Jurkat, Clone E6-1 (cell line): Measurements from ENCODE around the gene ABHD18. TPM values are rescaled to one million over a fixed set of nuclear protein-coding genes. Genes with fewer than 3 reads are reported as not detected.
"Not testable (repeated sequence)": the region's sequence is repeated elsewhere in the genome, so short reads cannot be mapped to it uniquely, and the experiment has no call there.

Experiments used
- DNase-seq: peaks from one replicate; pipeline ENCODE4 v3.0.0-alpha.2; 2011; ENCODE audit warnings: low read depth, low spot score
- H3K4me3 ChIP-seq: 2 replicates; pipeline ENCODE4 v1.5.1; 2011; ENCODE audit warnings: mild to moderate bottlenecking, low read length, control low read depth, moderate library complexity
- polyA plus RNA-seq: library from polyadenylated mRNA; unstranded; fragments of >200 nt; gene quantifications from one replicate; pipeline ENCODE4 v1.2.1, GENCODE V29; 2012; ENCODE audit warnings: missing spikeins; ENCODE audit not compliant: insufficient read length, insufficient read depth

Gene ABHD18
- 17.6 TPM for polyA plus RNA-seq

DNA sequence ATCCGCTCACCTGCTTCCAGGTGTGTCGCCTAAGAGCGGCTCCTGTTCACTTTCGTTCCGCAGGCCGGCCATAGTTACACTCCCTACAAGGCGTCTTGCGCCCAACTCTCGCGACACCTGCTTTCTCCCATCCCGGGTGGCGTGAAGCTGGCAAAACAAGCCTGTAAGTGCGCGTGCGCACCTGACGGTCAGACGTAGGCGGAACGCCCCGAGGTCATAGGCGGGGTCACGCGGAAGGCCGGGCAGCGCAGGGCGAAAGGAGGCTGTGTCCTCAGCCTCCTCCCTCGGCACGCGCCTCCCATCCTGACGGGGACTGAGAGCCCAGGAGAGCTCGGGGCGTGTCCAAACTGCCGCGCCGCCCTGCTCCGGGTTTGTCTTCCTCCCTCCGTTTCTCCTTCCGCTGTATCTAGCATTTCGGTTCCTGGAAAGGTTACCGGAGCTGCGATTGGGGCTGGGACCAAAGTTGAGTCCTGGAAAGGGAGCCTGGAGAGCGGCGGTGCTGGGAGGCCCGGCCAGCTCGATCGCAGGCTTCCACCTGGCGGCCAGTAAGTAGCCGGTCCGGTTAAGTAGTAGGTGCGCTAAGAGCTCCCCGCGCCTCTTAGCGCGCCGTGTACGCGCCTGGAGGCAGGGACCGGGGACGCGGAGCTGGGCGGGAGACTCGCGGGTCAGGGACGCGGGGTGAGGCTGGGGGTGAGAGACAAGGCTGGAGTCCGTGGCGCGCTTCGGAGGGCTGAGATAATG is at the start of gene ABHD18, which contains the start of gene MFSD8:
TSS of gene ABHD18 (plus strand) at position 345 of the 741 bp plus-strand sequence. CDS start 17,550 bp downstream, outside the sequence.
TSS of gene MFSD8 (minus strand) at position 112 of the 741 bp plus-strand sequence. CDS start at position 72, 40 bp downstream.
- DNase-seq = peak; percentile 98
- H3K4me3 ChIP-seq = peak within 1 kb of the TSS; percentile 94

DNA sequence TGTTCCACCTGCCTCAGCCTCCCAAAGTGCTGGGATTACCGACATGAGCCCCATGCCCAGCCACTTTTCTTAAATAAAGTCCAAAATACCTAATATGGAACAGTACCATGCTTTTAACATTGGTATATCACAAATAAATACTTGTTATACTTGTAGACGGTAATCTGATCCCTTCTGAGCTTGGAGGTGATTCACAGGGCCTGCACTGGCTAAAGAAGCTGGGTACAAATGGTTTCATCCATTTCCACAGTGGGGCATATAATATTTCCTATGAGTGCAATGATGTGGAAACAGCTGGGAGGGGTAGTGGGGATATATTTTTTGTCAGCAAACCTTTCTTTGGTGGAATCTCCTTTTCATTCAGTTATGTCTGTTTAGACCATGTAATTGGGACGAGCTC is 48.7 kb upstream of the ABHD18 start:
- no peak for DNase-seq
- H3K4me3 ChIP-seq = no peak overlapping the region

DNA sequence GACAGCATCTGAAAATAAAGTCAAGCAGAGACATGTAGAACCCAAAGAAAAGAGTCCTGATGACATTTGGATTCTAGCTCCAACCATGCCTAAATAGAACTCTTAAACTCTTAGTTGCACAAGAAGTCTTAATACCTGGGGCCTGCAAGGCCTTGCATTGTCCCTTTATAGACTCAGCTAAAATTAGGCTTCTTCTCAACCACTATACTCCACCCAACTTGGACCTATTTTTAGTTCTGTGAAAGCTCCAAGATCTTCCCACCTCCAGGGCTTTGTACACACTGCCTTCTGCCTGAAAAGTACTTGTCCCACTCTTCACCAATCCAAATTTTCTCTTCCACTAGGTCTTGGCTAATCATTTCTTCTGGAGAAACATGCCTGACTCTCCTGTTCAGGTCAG is 48.1 kb upstream of the ABHD18 start:
- DNase-seq = no peak
- H3K4me3 ChIP-seq = no peak overlapping the region

DNA sequence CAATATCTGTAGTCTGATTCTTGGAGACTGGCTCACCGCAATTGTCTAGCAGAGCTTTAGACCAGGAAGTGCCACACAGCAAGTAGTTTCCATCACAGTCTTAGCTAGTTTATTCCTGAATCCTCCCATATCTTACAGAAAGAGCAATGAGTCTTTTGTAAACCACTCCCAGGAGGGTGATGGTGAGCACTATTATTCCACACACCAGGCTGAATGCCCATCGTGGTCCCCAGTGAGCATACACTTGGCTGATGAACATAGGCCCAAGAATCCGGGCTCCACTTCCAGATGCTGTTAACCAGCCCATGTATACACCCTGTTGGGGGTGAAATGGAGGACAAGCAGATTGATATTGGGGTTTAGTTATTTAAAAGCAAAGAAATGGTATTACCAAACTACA is 44.7 kb upstream of the ABHD18 start:
- no peak overlapping the region for H3K4me3 ChIP-seq
- DNase-seq = no peak

- no peak for DNase-seq
- H3K4me3 ChIP-seq = no peak overlapping the region
Observed at GRCh38 chr4:127922226-127922625, 43.0 kb upstream of the ABHD18 start.

- DNase-seq, H3K4me3 ChIP-seq: not testable (repeated sequence)
Observed at GRCh38 chr4:127925720-127926119, 39.5 kb upstream of the ABHD18 start.

GRCh38 chr4:127930175-127930574 is 35.0 kb upstream of the ABHD18 start:
- no peak overlapping the region for H3K4me3 ChIP-seq
- DNase-seq = no peak

DNA sequence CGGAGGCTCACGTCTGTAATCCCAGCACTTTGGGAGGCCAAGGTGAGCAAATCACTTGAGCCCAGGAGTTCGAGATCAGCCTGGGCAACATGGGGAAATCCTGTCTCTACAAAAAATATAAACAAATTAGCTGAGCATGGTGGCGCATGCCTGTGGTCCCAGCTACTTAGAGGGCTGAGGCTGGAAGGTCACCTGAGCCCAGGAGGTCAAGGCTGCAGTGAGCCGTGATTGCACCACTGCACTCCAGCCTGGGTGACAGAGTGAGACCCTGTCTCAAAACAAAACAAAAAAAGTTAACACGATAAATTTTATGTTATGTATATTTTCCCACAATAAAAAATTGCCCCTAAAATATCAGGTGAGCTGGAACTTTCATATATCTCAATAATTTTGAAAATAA is 33.4 kb upstream of the ABHD18 start:
- not testable (repeated sequence) for DNase-seq, H3K4me3 ChIP-seq

- DNase-seq = no peak
Observed at GRCh38 chr4:127936974-127937373, 28.2 kb upstream of the ABHD18 start.

GRCh38 chr4:127957105-127957504 is 8.1 kb upstream of the ABHD18 start:
- no peak overlapping the region for H3K4me3 ChIP-seq
- DNase-seq = no peak

More at GRCh38 chr4:127936974-127937373, 28.2 kb upstream of the ABHD18 start:
- no peak overlapping the region for H3K4me3 ChIP-seq

- H3K4me3 ChIP-seq = no peak overlapping the region
- DNase-seq = no peak
Observed at GRCh38 chr4:127959794-127960193, 5.4 kb upstream of the ABHD18 start.

DNA sequence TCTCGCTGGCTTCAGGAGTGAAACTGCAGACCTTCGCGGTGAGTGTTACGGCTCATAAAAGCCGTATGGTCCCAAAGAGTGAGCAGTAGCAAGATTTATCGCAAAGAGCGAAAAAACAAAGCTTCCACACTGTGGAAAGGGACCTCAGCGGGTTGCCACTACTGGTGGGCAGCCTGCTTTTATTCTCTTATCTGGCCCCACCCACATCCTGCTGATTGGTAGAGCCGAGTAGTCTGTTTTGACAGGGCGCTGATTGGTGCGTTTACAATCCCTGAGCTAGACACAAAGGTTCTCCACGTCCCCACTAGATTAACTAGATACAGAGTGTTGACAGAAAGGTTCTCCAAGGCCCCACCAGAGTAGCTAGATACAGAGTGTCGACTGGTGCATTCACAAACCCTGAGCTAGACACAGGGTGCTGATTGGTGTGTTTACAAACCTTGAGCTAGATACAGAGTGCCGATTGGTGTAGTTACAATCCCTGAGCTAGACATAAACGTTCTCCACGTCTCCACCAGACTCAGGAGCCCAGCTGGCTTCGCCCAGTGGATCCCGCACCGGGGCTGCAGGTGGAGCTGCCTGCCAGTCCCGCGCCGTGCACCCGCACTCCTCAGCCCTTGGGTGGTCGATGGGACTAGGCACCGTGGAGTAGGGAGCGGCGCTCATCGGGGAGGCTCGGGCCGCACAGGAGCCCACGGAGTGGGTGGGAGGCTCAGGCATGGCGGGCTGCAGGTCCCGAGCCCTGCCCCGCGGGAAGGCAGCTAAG is 1.4 kb upstream of the ABHD18 start:
- H3K4me3 ChIP-seq = peak overlapping the region; percentile 94
- DNase-seq = not testable (repeated sequence)

DNA sequence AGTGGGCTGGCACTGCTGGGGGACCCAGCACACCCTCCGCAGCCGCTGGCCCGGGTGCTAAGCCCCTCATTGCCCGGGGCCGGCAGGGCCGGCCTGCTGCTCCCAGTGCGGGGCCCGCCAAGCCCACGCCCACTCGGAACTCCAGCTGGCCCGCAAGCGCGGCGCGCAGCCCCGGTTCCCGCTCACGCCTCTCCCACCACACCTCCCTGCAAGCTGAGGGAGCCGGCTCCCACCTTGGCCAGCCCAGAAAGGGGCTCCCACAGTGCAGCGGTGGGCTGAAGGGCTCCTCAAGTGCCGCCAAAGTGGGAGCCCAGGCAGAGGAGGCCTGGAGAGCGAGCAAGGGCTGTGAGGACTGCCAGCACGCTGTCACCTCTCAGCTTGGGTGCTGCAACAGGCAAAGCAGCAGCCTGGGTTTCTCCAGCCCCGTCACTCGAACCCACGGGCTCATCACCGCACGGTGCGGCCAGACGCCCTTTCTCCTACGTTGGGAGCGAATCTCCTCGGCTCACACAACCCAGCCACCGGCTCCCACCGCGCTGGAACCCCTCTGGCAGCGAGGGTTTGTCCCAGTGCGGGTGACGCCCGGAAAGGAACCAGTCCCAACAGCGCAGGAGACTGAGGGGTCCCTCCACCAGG is 662 bp upstream of the ABHD18 start:
- H3K4me3 ChIP-seq = peak overlapping the region; percentile 94
- DNase-seq = not testable (repeated sequence)

- peak; percentile 56 for DNase-seq
- peak overlapping the region; percentile 94 for H3K4me3 ChIP-seq
Observed at GRCh38 chr4:127965803-127966175, 583 bp downstream of the ABHD18 start.

DNA sequence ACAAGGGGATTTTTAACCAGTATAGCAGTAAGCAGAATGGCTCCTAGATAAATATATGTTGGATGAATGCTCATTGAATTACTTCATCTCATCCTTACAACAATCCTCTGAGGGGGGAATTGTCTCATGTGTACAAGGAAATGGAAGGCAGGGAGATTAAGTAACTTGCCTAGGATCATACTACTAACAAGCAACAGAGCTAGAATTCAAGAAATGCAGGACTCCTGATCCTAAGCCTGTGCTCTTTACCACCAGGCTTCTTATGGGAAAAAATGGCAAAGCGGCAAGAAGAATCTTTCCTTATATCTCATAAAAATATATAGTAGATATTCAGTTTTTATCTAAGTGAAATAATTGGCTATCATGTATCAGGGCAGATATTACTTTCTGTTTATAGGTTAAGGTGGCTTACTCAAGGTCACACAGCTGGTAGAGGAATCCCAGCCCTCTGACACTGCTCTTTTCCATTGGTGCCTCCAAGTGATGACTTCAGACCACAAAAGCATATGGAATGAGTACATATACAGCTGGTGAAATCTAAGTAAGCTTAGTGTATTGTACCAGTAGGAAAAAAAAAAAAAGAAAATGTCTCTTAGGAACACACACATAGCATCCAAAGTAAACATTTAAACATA is 2.1 kb downstream of the ABHD18 start:
- H3K4me3 ChIP-seq = no peak overlapping the region
- no peak for DNase-seq

GRCh38 chr4:127968586-127968985 is 3.4 kb downstream of the ABHD18 start:
- no peak for DNase-seq
- no peak overlapping the region for H3K4me3 ChIP-seq

GRCh38 chr4:127970925-127971324 is 5.7 kb downstream of the ABHD18 start:
- DNase-seq, H3K4me3 ChIP-seq: not testable (repeated sequence)

DNA sequence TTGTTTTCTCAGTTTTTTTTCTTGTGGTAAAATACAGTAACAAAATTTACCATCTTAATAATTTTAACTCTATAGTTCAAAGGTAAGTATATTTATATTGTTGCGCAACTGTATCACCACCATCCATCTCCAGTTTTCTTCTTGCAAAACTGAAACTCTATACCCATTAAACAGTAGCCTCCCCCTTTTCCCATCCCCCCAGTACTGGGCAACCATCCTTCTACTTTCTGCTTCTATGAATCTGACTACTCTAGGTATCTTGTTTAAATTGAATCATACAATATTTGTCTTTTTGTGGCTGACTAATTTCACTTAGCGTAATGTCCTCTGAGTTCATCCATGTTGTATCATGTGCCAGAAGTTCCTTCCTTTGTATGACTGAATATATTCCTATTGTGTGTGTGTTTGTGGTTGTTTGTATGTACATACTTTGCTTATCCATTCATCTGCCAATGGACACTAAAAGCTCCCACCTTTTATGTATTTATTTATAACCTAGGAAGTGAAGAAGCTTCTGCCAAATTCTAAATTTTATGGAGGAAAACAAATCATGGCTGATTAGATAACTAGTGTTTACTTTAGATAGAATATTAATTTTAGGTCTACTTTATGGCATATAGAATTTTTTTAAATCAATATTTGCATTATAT is 10.0 kb downstream of the ABHD18 start:
- no peak for DNase-seq
- H3K4me3 ChIP-seq = no peak overlapping the region

DNA sequence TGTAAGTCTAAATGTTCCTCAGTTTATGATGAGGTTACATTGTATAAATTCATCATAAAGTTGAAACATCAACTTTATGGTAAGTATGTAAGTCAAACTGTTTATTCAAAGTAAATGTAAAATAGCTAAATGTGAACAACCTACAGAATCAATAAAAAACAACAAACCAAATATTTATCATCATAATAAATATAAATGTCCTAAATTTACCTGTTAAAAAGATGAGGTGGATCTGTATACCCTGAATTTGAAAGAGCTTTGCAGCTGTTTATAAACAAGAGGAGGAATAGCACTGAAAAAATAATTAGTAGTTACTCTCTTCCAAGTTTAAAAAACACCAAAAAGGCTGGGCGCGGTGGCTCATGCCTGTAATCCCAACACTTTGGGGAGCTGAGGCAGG is 13.7 kb downstream of the ABHD18 start:
- H3K4me3 ChIP-seq = no peak overlapping the region

More for the DNA sequence above, 13.7 kb downstream of the ABHD18 start:
- DNase-seq = no peak
